OCI-M2 (cell line): Measurements from ENCODE around the gene ICA1.

Experiments
- DNase-seq: peaks from one replicate; lab custom pipeline; 2025; ENCODE audit not compliant: unreplicated experiment; lab: John Stamatoyannopoulos, UW

Gene ICA1

GRCh38 chr7:8204339-8205030 lies 57.5 kb downstream of the ICA1 start:
- DNase-seq, result no peak

- no peak for DNase-seq
Measured at GRCh38 chr7:8201846-8202441, 60.0 kb downstream of the ICA1 start.

- DNase-seq, result no peak
Measured at GRCh38 chr7:8200717-8201116, 61.2 kb downstream of the ICA1 start.

GRCh38 chr7:8200316-8200715 lies 61.7 kb downstream of the ICA1 start:
- no peak for DNase-seq

- DNase-seq, result no peak
Measured at GRCh38 chr7:8197994-8198698, 63.8 kb downstream of the ICA1 start.

- DNase-seq, result no peak
Measured at GRCh38 chr7:8192897-8193296, 69.1 kb downstream of the ICA1 start.

- no peak for DNase-seq
Measured at GRCh38 chr7:8190119-8190895, 71.7 kb downstream of the ICA1 start.

GRCh38 chr7:8189625-8190024 lies 72.3 kb downstream of the ICA1 start:
- DNase-seq, result no peak

- DNase-seq, result no peak
Measured at GRCh38 chr7:8185926-8186683, 75.9 kb downstream of the ICA1 start.

GRCh38 chr7:8184221-8184620 lies 77.7 kb downstream of the ICA1 start:
- DNase-seq, result no peak

- DNase-seq, result no peak
Measured at GRCh38 chr7:8179486-8179885, 82.5 kb downstream of the ICA1 start.

- DNase-seq, result no peak
Measured at GRCh38 chr7:8178353-8178752, 83.6 kb downstream of the ICA1 start.

- no peak for DNase-seq
Measured at GRCh38 chr7:8177109-8177933, 84.6 kb downstream of the ICA1 start.

- DNase-seq, result no peak
Measured at GRCh38 chr7:8176370-8177081, 85.4 kb downstream of the ICA1 start.

- no peak for DNase-seq
Measured at GRCh38 chr7:8175929-8176369, 86.0 kb downstream of the ICA1 start.

- no peak for DNase-seq
Measured at GRCh38 chr7:8172372-8173354, 89.3 kb downstream of the ICA1 start.

- no peak for DNase-seq
Measured at GRCh38 chr7:8169171-8169570, 92.8 kb downstream of the ICA1 start.

- DNase-seq, result no peak
Measured at GRCh38 chr7:8168336-8168735, 93.6 kb downstream of the ICA1 start.
